GM12891 (cell line): Measurements from ENCODE around the gene PRKN.
"Not testable (repeated sequence)": the region's sequence is repeated elsewhere in the genome, so short reads cannot be mapped to it uniquely, and the experiment has no call there.

Experiments used
- DNase-seq: peaks from one replicate; pipeline ENCODE4 v3.0.0; 2011; ENCODE audit warnings: low spot score; ENCODE audit not compliant: insufficient read length
- FAIRE-seq: peaks from 2 replicates; lab custom pipeline; 2011; peaks lifted over from hg19 to GRCh38; lab: Jason Lieb, UNC
- PAX5 ChIP-seq: IDR thresholded peaks from 2 replicates; pipeline ENCODE4 v1.6.1; 2011; ENCODE audit warnings: low read length, moderate library complexity, mild to moderate bottlenecking; ENCODE audit not compliant: insufficient read depth, severe bottlenecking
- POLR2A ChIP-seq: IDR thresholded peaks from 2 replicates; pipeline ENCODE4 v1.6.1; 2011; ENCODE audit warnings: low read depth, low read length, control low read depth
- POLR2AphosphoS5 ChIP-seq: IDR thresholded peaks from 2 replicates; pipeline ENCODE4 v1.6.1; 2011; ENCODE audit warnings: low read depth, low read length, control low read depth
- POU2F2 ChIP-seq: IDR thresholded peaks from 2 replicates; pipeline ENCODE4 v1.6.1; 2011; ENCODE audit warnings: low read depth, mild to moderate bottlenecking, control low read depth, low read length, moderate library complexity
- SPI1 ChIP-seq: IDR thresholded peaks from 2 replicates; pipeline ENCODE4 v1.6.1; 2011; ENCODE audit warnings: low read depth, low read length, control low read depth
- TAF1 ChIP-seq: IDR thresholded peaks from 2 replicates; pipeline ENCODE4 v1.6.1; 2011; ENCODE audit warnings: low read depth, low read length, control low read depth

PRKN gene

DNA sequence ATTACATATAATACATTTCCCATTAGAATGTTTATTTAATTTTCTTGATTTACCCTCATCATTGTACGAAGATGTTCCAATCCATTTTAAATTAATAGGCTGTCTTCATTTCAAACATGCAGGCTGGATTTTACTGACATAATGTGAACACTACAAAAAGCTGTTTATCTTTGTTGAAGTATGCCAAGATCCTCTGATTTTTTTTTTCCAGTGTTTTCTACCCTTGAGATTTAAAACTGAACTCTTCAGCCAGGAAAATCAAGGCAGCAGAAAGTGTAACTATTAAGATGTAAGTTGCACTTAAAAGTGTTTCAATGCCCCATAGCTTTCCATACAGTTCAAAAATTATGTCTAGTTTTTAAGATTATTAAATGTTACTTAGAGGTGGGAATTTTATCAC is 43.5 kb downstream of the PRKN start:
- no peak for DNase-seq
- TF ChIP-seq TAF1 (no peak), POLR2AphosphoS5 (no peak), POU2F2 (no peak), PAX5 (no peak), SPI1 (no peak), POLR2A (no peak)
- FAIRE-seq: no peak

DNA sequence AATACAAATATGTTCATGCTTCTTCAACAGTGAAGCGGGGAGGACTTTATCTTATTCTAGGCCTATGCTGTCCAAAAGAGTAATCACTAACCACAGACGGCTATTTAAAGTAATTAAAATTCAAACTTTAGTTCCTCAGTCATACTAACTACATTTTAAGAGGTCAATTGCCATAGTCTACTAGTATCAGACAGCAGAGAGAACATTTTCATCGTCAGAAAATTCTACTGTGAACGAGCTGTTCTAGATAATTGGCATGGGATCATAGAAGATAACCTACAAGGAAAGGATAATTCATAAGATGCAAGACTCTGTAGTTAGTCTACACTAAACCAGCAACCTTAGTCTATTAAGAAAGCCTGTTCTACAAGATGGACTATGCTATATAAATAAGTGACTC is 44.4 kb downstream of the PRKN start:
- FAIRE-seq (no peak), DNase-seq (no peak)
- no peak for TF ChIP-seq POLR2AphosphoS5
- no peak for TF ChIP-seq SPI1

DNA sequence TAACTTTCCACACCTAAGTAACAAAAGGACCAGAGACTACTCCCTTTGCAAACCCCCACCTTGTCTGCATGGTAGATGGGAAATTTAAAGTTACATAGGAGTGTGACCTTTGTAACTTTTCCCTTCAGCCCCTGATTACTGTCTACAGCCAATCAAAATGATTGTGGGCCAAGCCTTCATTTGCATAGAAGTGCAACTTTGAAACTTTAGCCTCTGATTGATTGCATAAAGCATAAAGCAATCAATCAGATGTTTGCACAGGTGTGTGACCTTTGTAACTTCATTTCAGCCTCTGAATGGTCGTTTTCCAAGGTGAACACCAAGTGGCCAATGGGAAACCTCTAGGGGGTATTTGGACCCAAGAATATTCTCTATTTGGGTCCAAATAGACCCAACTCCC is 46.1 kb downstream of the PRKN start:
- TF ChIP-seq PAX5: no peak
- DNase-seq (no peak), FAIRE-seq (no peak)

DNA sequence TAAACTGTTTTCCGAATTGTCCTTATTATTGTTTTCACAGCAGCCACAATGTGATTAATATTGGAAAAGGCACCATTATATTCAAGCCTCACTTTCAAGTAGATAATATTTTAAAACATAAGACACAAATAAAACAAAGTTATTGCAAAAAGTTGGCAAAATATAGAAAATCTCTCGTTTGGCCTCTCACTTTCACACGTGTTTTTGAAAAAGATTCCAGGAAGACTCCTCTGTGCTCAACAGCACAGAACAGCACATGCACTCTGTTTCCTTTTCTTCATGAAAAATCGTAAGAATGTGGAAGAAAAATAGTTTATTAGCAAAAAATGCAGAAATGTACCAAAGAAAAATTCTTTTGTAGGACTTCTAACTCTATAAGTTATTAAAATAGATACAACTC is 46.7 kb downstream of the PRKN start:
- no peak for FAIRE-seq
- DNase-seq: no peak
- TF ChIP-seq PAX5 (no peak), POU2F2 (no peak), POLR2A (no peak), TAF1 (no peak), POLR2AphosphoS5 (no peak), SPI1 (no peak)

DNA sequence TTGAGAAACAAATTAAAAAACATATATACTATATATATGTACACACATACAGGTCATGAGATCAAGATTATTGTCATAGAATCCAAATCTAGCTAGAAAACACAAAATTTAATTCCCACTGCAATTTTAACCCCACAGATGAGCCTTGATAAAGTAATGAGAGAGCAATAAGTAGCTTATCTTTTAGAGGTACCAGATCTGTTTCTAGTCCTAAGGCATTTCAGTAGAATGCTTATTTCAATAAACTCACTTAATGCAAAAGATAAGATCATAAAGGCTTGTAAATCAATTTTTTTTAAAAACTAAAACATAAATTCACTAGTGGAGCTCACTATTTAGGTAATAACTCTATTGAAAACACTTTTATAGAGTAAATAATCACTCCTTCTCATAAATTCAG is 47.2 kb downstream of the PRKN start:
- DNase-seq: no peak
- TF ChIP-seq TAF1 (no peak), SPI1 (no peak), PAX5 (no peak), POLR2A (no peak), POLR2AphosphoS5 (no peak), POU2F2 (no peak)
- FAIRE-seq: no peak

DNA sequence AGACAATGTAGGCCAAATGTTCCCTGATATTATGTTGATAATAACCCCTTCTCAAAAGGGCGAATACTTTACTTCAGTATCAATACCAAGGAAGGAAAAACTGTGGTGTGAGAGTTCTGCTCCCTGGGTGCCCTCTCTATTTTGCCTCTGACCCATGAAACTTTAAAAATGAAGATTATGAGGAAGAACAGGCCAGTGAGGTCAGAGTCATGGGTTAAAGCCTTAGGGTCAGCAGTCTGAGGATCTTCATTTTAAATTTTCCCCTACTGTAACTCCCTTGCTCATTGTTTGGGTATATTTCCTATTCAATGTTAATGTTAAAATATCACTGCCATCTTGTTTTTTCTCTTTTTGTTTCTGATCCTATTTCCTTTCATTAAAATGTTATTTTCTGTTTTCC is 47.9 kb downstream of the PRKN start:
- FAIRE-seq (no peak), DNase-seq (no peak)
- TF ChIP-seq POLR2AphosphoS5: no peak

DNA sequence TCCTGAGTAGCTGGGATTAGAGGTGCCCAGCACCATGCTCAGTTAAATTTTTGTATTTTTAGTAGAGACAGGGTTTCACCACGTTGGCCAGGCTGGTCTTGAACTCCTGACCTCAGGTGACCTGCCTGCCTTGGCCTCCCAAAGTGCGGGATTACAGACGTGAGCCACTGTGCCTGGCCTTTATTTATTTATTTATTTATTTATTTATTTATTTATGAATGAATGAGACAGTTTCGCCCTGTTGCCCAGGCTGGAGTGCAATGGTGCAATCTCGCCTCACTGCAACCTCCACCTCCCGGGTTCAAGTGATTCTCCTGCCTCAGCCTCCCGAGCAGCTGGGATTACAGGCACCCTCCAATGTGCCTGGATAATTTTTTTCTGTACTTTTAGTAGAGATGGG is 48.7 kb downstream of the PRKN start:
- DNase-seq, FAIRE-seq: not testable (repeated sequence)

DNA sequence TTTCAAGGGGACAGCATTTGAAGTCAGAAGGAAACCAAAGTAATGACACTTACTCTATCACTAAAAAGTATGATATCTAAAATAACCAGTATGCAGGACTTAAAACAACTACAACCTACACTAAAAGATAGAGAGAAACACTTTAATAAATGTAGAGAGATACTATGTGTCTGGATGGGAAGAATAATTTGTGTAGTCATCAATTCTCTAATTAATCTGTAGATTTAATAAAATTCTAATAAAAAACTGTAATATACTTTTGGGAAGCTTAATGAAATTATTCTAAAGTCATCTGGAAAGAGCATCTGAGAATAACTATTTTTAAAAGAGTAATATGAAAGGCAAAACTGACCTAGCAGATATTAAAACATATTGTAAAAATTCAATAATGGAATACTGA is 52.1 kb downstream of the PRKN start:
- DNase-seq: no peak
- TF ChIP-seq SPI1: no peak
- FAIRE-seq: no peak

DNA sequence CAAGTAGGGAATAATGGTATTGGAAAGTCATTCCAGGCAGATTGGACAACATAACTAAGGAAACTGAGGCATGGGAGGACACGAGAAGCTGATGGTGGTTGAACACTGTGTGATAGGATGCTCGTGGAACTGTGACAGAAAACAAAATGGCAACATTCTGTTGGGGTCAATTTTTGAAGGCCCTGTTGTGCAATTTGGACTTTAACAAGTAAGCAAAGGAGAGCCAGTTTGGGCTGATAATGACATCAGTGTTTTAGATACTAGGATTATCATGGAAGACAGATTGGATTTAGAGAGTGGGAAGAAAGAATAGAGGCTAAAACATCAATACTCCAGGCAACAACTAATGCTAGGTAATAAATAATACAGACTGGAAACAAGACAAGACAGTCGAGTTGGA is 53.1 kb downstream of the PRKN start:
- FAIRE-seq (no peak), DNase-seq (no peak)
- TF ChIP-seq POLR2AphosphoS5: no peak
- TF ChIP-seq PAX5: no peak
- no peak for TF ChIP-seq POU2F2
- no peak for TF ChIP-seq TAF1
- no peak for TF ChIP-seq POLR2A

DNA sequence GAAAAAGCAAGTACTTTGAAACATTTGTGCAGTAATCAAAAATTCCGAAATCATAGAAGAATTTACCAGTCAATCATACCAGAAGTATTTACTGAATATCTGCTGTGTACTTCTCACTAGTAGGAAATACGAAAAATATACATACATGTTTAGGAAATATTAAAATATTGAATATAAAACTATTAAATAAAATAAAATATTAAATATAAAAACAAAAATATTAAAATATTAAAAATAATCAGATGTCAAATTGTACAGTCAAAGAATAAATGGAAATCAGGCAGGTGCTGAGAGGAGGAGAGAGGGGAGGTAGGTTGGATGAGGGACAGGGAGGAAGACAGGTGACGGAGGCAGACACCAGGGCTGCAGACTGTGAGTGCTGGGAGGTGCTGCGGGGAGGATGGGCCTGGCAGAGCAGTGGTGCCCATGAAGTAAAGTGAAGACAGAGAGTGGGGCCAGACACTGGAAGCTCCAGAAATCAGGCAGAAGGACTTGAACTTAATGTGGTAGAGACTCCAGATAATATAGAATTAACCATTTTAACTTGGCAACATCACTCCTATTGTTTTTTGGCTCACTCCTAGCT is 55.9 kb downstream of the PRKN start:
- no peak for FAIRE-seq
- TF ChIP-seq SPI1 (no peak), PAX5 (no peak), POU2F2 (no peak), POLR2A (no peak), POLR2AphosphoS5 (no peak), TAF1 (no peak)

DNA sequence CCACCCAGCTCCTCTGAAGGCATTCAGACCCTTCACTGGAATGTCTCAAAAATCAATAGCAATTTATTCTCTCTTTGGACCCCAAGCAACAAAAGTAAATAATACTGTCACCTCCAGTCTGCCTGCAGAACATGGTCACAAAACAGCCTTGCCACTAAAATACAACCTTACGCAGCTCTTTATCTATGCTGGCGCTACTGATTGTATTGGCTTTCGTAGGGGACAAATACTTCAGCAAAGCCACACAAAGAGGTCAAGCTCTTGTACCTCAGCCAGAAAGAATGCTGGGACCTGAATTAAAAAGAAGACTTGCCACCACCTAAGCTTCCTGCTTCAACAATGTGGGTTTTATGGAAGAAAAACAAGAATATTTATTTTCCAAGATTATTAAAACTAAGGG is 57.2 kb downstream of the PRKN start:
- no peak for TF ChIP-seq POLR2AphosphoS5
- TF ChIP-seq PAX5: no peak
- no peak for TF ChIP-seq TAF1
- no peak for TF ChIP-seq SPI1
- no peak for TF ChIP-seq POLR2A
- TF ChIP-seq POU2F2: no peak
- no peak for DNase-seq

More for the DNA sequence above, 55.9 kb downstream of the PRKN start:
- no peak for DNase-seq

DNA sequence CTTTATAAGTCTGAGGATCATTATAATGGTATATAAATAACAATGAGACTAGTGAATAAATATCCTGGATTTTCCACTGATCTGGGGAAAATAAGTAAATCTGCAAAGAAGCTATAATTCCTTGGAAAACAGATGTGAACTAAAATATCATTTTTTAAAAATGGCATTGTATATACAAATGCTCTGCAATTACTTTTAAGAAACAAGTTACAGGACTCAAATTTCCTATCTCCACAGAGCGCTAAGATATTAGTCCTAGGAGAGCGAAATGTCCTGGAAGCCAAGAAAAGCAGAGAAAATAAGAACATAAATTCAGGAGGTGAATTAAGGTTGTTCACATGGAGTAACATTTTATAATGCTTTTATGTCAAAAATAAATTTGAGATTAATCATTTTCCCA is 61.3 kb downstream of the PRKN start:
- FAIRE-seq: no peak
- TF ChIP-seq POLR2A (no peak), PAX5 (no peak), POU2F2 (no peak), SPI1 (no peak), TAF1 (no peak), POLR2AphosphoS5 (no peak)

More for the DNA sequence above, 57.2 kb downstream of the PRKN start:
- FAIRE-seq: no peak

More for the DNA sequence above, 61.3 kb downstream of the PRKN start:
- DNase-seq: no peak
